Kidney (tissue), 14 donors: Measurements from ENCODE around the gene PSMB10. TPM values are rescaled to one million over a fixed set of nuclear protein-coding genes. Genes with fewer than 3 reads are reported as not detected.

Experiments
- DNase-seq, 5 donors: peaks; one replicate each; pipeline ENCODE4 v3.0.0-alpha.2; 2013 to 2020
- FAIRE-seq: peaks from 2 replicates; lab custom pipeline; 2012; peaks lifted over from hg19 to GRCh38; lab: Jason Lieb, UNC
- H3K27ac ChIP-seq, 2 donors: one replicate each; pipeline ENCODE4 v1.7.0; 2013; ENCODE audit warnings: low read depth in 2 of 2, low read length in 2 of 2, inconsistent platforms in 1 of 2
- H3K27me3 ChIP-seq: one replicate; pipeline ENCODE4 v1.7.1; 2013; ENCODE audit warnings: low read length, inconsistent platforms; ENCODE audit not compliant: control insufficient read depth, insufficient read depth
- H3K36me3 ChIP-seq, 3 donors: one replicate each; pipeline versions ENCODE4 v1.7.0 to v1.7.1; 2013; ENCODE audit warnings: low read length in 3 of 3, control low read depth in 1 of 3, inconsistent platforms in 1 of 3; ENCODE audit not compliant: insufficient read depth in 3 of 3, control insufficient read depth in 2 of 3
- H3K4me1 ChIP-seq, 3 donors: one replicate each; pipeline versions ENCODE4 v1.7.0 to v1.7.1; 2013; ENCODE audit warnings: low read length in 3 of 3, inconsistent platforms in 1 of 3, low read depth in 1 of 3; ENCODE audit not compliant: control insufficient read depth in 2 of 3, insufficient read depth in 2 of 3
- H3K4me3 ChIP-seq, 3 donors: one replicate each; pipeline versions ENCODE4 v1.7.0 to v1.8.1; 2013; ENCODE audit warnings: low read length in 3 of 3, control low read depth in 1 of 3, inconsistent platforms in 1 of 3
- H3K9ac ChIP-seq, 3 donors: one replicate each; pipeline versions ENCODE4 v1.7.0 to v1.7.1; 2013; ENCODE audit warnings: low read length in 3 of 3, control low read depth in 1 of 3, inconsistent platforms in 1 of 3
- H3K9me3 ChIP-seq, 3 donors: one replicate each; pipeline versions ENCODE4 v1.7.0 to v1.7.1; 2013; ENCODE audit warnings: low read length in 3 of 3, control low read depth in 1 of 3, inconsistent platforms in 1 of 3; ENCODE audit not compliant: control insufficient read depth in 2 of 3, insufficient read depth in 1 of 3
- CTCF ChIP-seq: IDR thresholded peaks from 3 replicates; pipeline ENCODE4 v1.5.1; 2012; ENCODE audit warnings: mild to moderate bottlenecking, moderate library complexity, borderline replicate concordance; ENCODE audit not compliant: insufficient read depth; ENCODE audit errors: extremely low read depth
- intact Hi-C: fragments of 100-400 bp; cut with DNase I; formaldehyde crosslinking; loops from one replicate; pipeline ENCODE4 v1.11.1; 2022
- polyA plus RNA-seq: library from polyadenylated mRNA; stranded (reverse); fragments of 350-450 nt; fragmentation: Illumina TruSeq; extraction: RNeasy Lipid Tissue Mini Kit (QIAGEN cat#74804); gene quantifications from one replicate; pipeline ENCODE4 v1.2.3, GENCODE V29; 2014; ENCODE audit warnings: low read depth, low replicate concordance; ENCODE audit not compliant: insufficient read depth
- total RNA-seq: library from RNA; stranded (reverse); fragmentation: NEBNext Ultra II Directional; extraction: Animal tissue kit (Norgen Biotek cat#: 25700); gene quantifications from one replicate; pipeline ENCODE4 v1.2.1, GENCODE V29; 2021
- donor health status: control.
- donor health status: control.
- donor health status: control.
- donor health status: control.
- donor health status: control.
- donor health status: DM: yes; HTN: yes; CAD: no.
- donor health status: Normal renal cell carcinoma (clear cell type).

Gene PSMB10
- total and polyA plus RNA-seq, 2 donors from 2014 or later: 76.4 to 78.6 TPM

GRCh38 chr16:67931712-67932461 is 4.8 kb downstream of the PSMB10 start, which contains the start of gene CTRL:
TSS of gene CTRL (minus strand) at chr16:67931862. CDS start at chr16:67931852, 10 bp downstream.
- intact Hi-C loops: no loop called here
- DNase-seq (no peak), FAIRE-seq (no peak)
- Histone ChIP-seq H3K9me3 (no peaks in the 10 kb centered on the region), H3K4me3 (no peak within 1 kb of the TSS), H3K4me1 (peaks cover 0 to 12% (median 7%) of the 10 kb centered on the region in 3 donors), H3K36me3 (peaks cover 0 to 11% (median 2%) of the 10 kb centered on the region in 3 donors), H3K27me3 (no peaks in the 10 kb centered on the region), H3K9ac (no peak within 1 kb of the TSS), H3K27ac (no peak within 1 kb of the TSS)
- no peak for TF ChIP-seq CTCF

GRCh38 chr16:67930678-67931211 is 5.9 kb downstream of the PSMB10 start:
- no peak overlapping the region for H3K27ac ChIP-seq
- no peak overlapping the region for H3K4me3 ChIP-seq
- H3K27me3 ChIP-seq: no peaks in the 10 kb centered on the region
- no peak for TF ChIP-seq CTCF
- DNase-seq (no peak), FAIRE-seq (no peak)
- intact Hi-C loops: no loop called here
- peaks cover 0 to 11% (median 2%) of the 10 kb centered on the region in 3 donors for H3K36me3 ChIP-seq
- no peaks in the 10 kb centered on the region for H3K9me3 ChIP-seq
- peaks cover 0 to 17% (median 5%) of the 10 kb centered on the region in 3 donors for H3K4me1 ChIP-seq
- no peak overlapping the region for H3K9ac ChIP-seq

GRCh38 chr16:67930191-67930590 is 6.5 kb downstream of the PSMB10 start:
- H3K36me3 ChIP-seq: peaks cover 0 to 11% (median 2%) of the 10 kb centered on the region in 3 donors
- TF ChIP-seq CTCF: no peak
- no peak overlapping the region for H3K9ac ChIP-seq

More at GRCh38 chr16:67930191-67930590, 6.5 kb downstream of the PSMB10 start:
- DNase-seq (no peak), FAIRE-seq (no peak)
- intact Hi-C loops: no loop called here
- no peak overlapping the region for H3K4me3 ChIP-seq
- peaks cover 0 to 13% (median 5%) of the 10 kb centered on the region in 3 donors for H3K4me1 ChIP-seq
- H3K27ac ChIP-seq: no peak overlapping the region
- no peaks in the 10 kb centered on the region for H3K9me3 ChIP-seq
- H3K27me3 ChIP-seq: no peaks in the 10 kb centered on the region
